Regular cardiac myocyte (primary cell): Measurements from ENCODE around the gene POF1B. TPM values are rescaled to one million over a fixed set of nuclear protein-coding genes. Genes with fewer than 3 reads are reported as not detected.

Experiments used
- total RNA-seq: library from RNA; depleted of rRNA; stranded (reverse); fragments of >200 nt; gene quantifications from 2 replicates; pipeline ENCODE4 v1.2.3, GENCODE V29; 2014

POF1B gene
- total RNA-seq, result under 0.01 TPM in 2 replicates

DNA sequence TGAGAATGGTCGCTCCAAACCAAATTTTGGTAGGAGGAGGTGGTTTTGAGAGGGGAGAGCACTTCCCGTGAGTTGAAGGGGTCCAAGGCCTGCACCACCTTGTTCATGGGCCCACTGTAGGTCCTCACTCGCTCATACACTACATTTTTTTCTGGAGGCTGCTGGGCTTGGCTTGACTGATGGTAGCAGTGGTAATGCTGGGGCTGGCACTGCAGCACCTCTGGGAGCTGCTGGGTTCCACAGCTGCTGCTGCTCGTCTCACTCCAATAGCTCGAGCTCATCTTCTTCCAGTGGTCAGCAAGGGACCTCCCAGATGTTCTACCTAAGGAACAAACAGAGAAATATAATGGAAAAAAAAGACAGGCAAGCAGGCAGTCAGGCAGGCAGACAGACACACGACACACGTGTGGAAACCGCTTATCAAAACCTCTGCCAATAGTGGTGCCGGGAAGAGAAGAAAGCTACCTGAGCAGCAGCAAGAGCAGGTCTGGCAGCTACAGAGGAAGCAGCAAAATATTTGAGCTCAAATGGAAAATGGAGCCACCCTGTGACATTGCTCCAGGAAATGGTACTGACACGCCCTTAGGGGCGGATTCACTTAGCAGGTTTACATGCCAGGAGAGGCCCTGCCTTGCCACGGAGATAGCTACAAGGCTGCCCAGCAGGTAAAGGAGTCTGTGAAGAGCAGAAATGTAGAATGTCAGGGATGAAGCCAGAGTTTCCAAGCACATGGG is at the start of gene POF1B:
TSS of gene POF1B (minus strand) at position 492 of the 734 bp plus-strand sequence. CDS start at position 281, 211 bp downstream.

GRCh38 chrX:85243761-85244449 is 135.6 kb downstream of the POF1B start, which contains the start of the genes SATL1 and ZNF711:
TSS of gene SATL1 (minus strand) at chrX:85243779. CDS start at chrX:85108968, 134,811 bp downstream.
TSS of gene ZNF711 (plus strand) at chrX:85243991. CDS start at chrX:85247573, 3,582 bp downstream.

Other genes starting within 250 kb of the POF1B start
- not detected in 2 replicates for gene SATL1, start 135.9 kb downstream of the POF1B start, total RNA-seq
- gene ZNF711, start 135.7 kb downstream of the POF1B start, total RNA-seq, result 0.28 and 0.38 TPM in 2 replicates